Astrocyte of the spinal cord (primary cell): ENCODE measurements around the gene HJV.
A peak's percentile ranks its signal among the peaks of the same experiment; 100 is the strongest.
"Not testable (repeated sequence)": the region's sequence is repeated elsewhere in the genome, so short reads cannot be mapped to it uniquely, and the experiment has no call there.

Experiments used
- DNase-seq: peaks from one replicate; pipeline ENCODE4 v3.0.0; 2011; ENCODE audit warnings: low read depth, low spot score
- H3K4me3 ChIP-seq: 2 replicates; pipeline ENCODE4 v1.5.1; 2011; ENCODE audit warnings: low read depth, mild to moderate bottlenecking, low read length, moderate library complexity
- in situ Hi-C: cut with HindIII; loops from 2 replicates; pipeline ENCODE4 v1.10.0; 2017; ENCODE audit warnings: low sequenced_read_pairs
- TF ChIP-seq, protein P1 (sequence below): IDR thresholded peaks from 2 replicates; pipeline ENCODE4 v1.5.1; 2012; ENCODE audit warnings: low read depth, mild to moderate bottlenecking, low read length, inconsistent platforms

HJV gene, protein sequence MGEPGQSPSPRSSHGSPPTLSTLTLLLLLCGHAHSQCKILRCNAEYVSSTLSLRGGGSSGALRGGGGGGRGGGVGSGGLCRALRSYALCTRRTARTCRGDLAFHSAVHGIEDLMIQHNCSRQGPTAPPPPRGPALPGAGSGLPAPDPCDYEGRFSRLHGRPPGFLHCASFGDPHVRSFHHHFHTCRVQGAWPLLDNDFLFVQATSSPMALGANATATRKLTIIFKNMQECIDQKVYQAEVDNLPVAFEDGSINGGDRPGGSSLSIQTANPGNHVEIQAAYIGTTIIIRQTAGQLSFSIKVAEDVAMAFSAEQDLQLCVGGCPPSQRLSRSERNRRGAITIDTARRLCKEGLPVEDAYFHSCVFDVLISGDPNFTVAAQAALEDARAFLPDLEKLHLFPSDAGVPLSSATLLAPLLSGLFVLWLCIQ

DNA sequence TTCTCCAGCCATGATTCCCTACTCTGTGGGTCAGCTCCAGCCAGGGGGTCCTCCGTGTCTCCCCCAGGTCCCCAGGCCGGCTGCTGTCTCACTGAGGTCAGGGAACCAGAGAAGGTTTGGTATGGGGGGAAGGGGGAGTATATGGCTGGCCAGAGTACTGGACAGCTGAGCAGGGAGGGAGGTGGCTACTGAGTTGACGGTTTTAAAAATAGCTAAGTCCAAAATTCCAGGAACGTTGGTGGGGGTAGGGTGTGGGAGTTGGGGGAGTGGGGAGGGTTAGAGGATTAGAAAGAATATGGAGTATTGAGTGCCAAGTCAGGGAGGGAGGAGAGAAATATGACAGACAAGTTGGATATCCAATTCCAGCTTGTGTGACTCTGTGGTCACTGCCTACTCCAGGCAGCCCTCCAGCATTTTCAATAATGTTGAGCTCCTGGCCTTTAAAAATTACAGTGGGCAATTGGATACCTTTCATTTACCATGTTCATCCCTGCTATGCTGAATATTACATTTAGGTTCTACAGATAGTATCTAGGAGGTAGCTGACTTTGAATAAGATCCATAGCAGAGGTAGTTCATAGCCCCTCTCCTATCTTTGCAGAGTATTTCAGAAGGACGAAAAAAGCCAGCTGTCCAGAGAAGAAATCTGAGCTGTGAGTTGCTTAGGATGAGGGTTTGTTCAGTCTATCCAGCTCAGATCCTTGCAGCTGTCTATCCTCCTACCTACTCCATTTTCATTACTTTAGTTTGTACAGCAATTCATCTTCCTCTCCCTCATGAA lies at the start of gene HJV:
Gene HJV, minus strand, starts transcription at position 114 of the 781 bp plus-strand sequence. CDS start 1,504 bp downstream, outside the sequence.
- in situ Hi-C loops, result no loop called here
- TF ChIP-seq, protein P1, sequence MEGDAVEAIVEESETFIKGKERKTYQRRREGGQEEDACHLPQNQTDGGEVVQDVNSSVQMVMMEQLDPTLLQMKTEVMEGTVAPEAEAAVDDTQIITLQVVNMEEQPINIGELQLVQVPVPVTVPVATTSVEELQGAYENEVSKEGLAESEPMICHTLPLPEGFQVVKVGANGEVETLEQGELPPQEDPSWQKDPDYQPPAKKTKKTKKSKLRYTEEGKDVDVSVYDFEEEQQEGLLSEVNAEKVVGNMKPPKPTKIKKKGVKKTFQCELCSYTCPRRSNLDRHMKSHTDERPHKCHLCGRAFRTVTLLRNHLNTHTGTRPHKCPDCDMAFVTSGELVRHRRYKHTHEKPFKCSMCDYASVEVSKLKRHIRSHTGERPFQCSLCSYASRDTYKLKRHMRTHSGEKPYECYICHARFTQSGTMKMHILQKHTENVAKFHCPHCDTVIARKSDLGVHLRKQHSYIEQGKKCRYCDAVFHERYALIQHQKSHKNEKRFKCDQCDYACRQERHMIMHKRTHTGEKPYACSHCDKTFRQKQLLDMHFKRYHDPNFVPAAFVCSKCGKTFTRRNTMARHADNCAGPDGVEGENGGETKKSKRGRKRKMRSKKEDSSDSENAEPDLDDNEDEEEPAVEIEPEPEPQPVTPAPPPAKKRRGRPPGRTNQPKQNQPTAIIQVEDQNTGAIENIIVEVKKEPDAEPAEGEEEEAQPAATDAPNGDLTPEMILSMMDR, result no peak
- no peak within 1 kb of the TSS for H3K4me3 ChIP-seq
- DNase-seq, result no peak

DNA sequence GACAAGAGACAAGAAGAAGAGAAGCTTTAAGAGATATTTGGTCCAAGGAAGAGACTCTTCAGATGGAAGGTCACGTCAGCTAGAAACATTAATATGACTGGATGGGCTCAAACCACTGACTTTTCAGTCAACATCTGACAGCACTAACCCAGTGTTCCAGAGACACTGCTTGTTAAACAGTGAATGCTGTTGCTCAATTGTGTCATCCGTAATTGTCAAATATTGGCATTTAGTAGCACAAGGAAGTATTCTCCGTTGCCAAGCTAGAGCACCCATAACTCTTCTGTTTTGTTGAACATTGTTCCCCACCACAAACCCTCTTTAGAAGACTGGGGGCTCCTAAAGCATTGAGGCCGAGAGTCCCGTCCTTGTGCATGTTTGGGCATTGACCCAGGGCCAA lies 37.6 kb upstream of the HJV start:
- H3K4me3 ChIP-seq, in situ Hi-C loops, DNase-seq: not testable (repeated sequence)

DNA sequence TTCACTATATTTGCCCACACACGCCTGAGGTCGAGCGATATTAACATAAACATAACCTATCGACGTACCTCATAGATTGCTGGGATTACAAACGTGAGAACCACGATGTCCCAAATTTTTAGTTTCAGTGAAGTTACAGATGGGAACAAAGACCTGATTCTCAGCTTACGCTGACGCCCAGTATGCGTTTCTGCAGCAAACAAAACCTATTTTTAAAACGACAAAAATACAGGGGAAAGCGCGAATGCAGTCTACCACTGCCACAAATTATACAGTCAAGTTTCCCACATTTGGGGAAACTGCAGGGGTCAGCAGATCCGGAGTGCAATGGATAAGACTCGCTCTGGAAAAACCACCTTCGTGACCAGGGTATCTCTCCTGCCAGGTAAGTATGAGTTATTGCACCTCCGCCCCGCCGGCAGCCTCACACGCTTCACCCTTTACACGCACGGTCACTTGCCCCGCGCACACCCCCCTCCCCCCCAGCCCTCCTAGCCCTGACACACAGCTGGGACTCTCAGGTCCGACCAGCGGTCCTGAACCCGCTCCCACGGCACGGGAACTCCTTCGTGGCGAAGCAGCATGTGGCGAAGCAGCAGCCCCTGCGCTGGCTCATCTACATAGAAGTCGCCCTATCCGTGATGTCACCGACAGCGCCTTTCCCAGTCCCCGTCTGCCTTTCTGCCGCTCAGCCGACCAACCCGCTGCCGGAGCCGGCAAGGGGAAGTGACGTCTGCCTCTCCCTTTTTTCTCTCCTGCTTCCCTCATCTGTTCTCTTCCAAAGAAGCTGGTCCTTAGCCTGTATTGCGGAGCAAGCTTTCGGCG lies 30.5 kb upstream of the HJV start:
- in situ Hi-C loops, result not testable (repeated sequence)

DNA sequence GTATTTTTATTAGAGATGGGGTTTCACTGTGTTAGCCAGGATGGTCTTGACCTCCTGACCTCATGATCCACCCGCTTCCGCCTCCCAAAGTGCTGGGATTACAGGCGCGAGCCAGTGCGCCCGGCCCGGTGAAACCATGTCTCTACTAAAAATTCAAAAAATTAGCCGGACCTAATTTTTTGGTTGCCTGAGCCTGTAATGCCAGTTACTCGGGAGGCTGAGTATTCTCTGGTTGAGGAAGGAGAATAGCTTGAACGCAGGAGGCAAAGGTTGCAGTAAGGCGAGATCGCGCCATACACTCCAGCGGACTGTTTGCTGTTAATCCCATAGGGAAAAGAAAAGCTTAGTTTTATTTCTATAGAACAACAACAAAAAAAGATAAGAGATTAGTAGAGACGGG lies 29.9 kb upstream of the HJV start:
- peak overlapping the region; percentile 29 for H3K4me3 ChIP-seq
- no peak for DNase-seq
- TF ChIP-seq, protein P1, result no peak

More for the DNA sequence above, 30.5 kb upstream of the HJV start:
- H3K4me3 ChIP-seq, result peak overlapping the region; percentile 35
- DNase-seq, result peak; percentile 98

DNA sequence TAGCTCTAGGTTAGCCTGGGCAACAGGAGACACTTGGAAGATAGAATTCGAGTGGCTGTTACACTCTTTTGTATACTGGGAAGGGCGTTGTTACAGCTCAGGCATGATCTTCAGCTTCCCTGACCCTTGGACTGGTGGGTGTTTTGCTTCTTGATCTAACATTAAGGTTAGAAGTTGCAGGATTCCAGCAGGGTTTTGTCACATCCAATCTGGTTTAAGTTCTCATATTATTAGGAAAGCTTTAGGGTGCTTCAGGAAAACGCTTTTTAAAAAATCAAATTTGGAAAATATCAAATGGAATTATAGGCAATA lies 29.1 kb upstream of the HJV start:
- H3K4me3 ChIP-seq, in situ Hi-C loops, DNase-seq: not testable (repeated sequence)

More for the DNA sequence above, 29.9 kb upstream of the HJV start:
- in situ Hi-C loops, result no loop called here

DNA sequence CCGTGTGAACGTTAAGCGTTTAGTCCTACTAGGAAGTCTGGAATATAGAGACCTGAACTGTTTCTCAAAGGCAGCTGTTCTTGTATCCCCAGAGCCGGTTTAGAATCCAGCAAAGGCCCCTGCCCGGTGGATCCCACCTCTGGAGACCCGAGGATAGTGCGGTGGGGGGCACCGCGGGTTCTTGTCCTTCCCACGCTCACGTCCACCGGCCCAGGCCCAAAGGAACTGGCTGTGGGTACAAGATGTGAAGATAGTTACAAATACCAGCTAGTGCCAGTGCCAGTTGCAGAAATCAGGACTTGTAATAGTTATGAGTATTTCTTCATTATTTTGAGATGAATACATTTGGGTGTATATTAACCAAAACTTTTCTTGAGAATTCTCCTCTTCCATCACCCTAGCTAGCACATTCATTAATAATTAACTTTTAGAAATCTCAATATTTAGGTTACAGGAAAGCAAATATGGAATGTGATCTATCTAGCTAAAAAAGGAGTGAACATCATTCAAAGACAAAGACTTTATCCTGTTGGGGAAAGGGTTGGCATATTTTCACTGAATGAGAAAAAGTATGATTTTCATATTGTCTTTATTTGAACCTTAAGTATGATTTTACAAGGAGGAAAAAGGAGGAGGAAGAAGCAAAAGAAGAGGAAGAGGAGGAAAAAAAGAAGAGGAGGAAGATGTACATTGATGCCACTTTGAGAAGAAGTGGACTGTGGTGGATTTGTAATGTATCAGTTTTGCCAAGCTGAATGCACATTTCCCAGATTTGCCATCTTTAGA lies 28.5 kb upstream of the HJV start:
- in situ Hi-C loops, DNase-seq, H3K4me3 ChIP-seq: not testable (repeated sequence)

DNA sequence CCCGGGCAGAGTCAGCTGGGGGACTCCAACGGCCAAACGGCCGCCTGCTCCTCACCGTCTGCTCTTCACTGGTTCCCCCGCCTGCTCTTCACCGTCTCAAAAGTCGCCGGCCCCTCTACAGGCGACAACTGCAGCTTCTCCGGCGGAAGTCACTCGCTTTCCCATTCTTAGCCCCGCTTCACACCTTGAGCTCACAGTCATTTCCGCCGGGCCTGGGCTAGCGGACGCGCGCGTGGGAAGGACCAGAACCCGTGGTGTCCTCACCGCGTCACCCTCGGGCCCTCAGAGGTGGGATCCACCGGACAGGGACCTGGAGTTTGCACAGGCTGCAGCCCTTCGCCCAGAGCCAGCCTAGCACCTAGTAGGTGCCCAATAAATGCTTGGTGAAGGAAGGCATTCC lies 27.9 kb upstream of the HJV start:
- H3K4me3 ChIP-seq, result no peak overlapping the region
- in situ Hi-C loops, result no loop called here
- TF ChIP-seq, protein P1, result no peak
- DNase-seq, result no peak

DNA sequence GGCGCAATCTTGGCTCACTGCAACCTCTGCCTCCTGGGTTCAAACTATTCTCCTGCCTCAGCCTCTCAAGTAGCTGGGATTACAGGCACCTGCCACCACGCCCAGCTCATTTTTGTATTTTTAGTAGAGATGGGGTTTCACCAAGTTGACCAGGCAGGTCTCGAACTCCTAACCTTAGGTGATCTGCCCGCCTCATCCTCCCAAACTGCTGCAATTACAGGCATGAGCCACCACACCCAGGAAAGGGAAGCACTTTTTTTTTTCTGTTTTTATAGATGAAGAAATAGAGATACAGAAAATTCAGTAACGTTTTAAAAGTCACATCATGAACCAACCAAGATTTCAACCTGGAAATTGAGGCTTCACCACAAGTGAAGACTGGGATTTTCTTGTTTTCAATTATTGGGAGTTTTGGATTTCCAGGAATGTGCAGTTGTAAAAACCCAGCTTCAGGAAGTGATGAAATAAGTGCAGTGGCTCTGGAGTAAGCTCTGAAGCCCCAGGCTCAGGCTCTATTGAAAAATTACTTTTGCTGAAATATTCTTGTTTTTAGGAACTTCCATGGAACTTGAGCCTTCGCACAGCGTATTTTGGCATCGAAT lies 27.1 kb upstream of the HJV start:
- peak; percentile 13 for DNase-seq
- H3K4me3 ChIP-seq, in situ Hi-C loops: not testable (repeated sequence)
